Measurements from ENCODE around the gene IGFBP3. TPM values are rescaled to one million over a fixed set of nuclear protein-coding genes. Genes with fewer than 3 reads are reported as not detected.

IGFBP3 gene
- total and polyA plus RNA-seq, 2 donors from 2014 or later = 50.5 to 193 TPM

DNA sequence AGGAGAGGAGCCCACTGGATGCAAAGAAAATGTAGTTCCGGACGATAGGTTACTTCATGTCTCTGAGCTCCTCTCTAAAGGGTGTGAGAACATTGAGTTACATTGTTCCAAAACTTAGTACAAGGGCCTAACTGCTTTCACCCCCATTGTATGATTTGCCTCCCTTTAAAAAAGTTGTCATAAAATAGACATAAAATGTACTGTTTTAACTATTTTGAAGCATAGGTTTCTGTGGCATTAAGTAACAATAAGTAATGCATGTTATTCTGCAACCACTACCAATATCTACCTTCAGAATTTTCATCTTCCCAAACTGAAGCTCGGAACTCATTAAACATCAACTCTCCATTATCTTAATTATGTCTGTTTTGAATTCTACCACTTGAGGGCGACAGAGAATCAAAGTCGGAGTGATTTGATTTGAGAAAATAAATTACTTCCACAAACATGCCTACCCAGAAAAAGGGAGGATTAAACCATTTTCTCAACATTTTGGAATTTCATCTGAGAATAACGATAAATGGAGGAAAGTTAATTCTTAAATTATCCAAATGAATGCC lies 30.1 kb downstream of the IGFBP3 start:
- Histone ChIP-seq H3K9ac (ENCODE audit: low read length in 3 of 3) (no peak overlapping the region), H3K36me3 (ENCODE audit: control insufficient read depth in 2 of 3, insufficient read depth in 3 of 3, low read length in 3 of 3) (no peaks in the 10 kb centered on the region), H3K27ac (ENCODE audit: low read depth in 2 of 2, low read length in 2 of 2) (no peak overlapping the region), H3K9me3 (ENCODE audit: control insufficient read depth in 2 of 3, insufficient read depth in 1 of 3, low read length in 3 of 3) (no peaks in the 10 kb centered on the region), H3K27me3 (ENCODE audit: control insufficient read depth, insufficient read depth, low read length) (peaks cover 13% of the 10 kb centered on the region), H3K4me1 (ENCODE audit: control insufficient read depth in 2 of 3, insufficient read depth in 2 of 3, low read depth in 1 of 3, low read length in 3 of 3) (peaks cover 0 to 8% (median 0%) of the 10 kb centered on the region in 3 donors), H3K4me3 (ENCODE audit: low read length in 3 of 3) (no peak overlapping the region)
- intact Hi-C loops (cut with DNase I) = no loop called here
- FAIRE-seq (peak; percentile 95), DNase-seq (peak in 2 of 5 donors; percentile 65 to 71)
- TF ChIP-seq, protein P1, sequence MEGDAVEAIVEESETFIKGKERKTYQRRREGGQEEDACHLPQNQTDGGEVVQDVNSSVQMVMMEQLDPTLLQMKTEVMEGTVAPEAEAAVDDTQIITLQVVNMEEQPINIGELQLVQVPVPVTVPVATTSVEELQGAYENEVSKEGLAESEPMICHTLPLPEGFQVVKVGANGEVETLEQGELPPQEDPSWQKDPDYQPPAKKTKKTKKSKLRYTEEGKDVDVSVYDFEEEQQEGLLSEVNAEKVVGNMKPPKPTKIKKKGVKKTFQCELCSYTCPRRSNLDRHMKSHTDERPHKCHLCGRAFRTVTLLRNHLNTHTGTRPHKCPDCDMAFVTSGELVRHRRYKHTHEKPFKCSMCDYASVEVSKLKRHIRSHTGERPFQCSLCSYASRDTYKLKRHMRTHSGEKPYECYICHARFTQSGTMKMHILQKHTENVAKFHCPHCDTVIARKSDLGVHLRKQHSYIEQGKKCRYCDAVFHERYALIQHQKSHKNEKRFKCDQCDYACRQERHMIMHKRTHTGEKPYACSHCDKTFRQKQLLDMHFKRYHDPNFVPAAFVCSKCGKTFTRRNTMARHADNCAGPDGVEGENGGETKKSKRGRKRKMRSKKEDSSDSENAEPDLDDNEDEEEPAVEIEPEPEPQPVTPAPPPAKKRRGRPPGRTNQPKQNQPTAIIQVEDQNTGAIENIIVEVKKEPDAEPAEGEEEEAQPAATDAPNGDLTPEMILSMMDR (IDR thresholded peaks at IDR 0.05; ENCODE audit: borderline replicate concordance, extremely low read depth, insufficient read depth) = peak; percentile 60

DNA sequence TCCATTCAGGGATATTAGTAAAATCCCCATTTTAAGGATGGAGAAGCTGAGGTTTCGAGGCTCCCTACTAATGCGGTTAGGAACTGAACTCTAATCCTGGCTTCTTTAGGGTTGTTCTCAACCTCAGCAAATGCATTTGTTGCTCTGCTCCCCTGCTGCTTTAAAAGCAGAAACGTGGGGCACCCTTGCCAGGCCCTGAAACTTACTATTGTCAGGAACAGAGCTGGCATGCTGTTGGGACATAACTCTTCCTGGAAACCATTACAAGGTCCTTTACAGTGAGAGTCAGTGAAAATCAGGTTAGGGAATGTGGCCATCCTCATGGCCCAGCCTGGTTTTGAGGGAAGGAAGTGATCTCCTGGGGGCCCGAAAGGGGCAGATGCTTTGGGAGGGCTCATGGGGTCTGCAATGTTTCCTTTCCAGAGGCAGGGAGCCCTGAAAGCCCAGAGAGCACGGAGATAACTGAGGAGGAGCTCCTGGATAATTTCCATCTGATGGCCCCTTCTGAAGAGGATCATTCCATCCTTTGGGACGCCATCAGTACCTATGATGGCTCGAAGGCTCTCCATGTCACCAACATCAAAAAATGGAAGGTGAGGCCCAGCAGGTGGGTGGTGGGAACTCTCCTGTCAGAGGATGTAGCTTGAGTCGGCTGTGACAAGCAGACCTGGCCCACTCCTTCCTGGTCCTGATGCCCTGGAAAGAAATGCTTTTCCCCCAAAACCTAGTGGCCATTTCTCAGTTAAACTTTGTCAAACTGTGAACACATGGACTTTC lies 30.8 kb downstream of the IGFBP3 start:
- intact Hi-C loops (cut with DNase I) = no loop called here
- FAIRE-seq = no peak
- DNase-seq = no peak
- no peak overlapping the region for H3K9ac ChIP-seq (ENCODE audit: low read length in 3 of 3)
- no peak overlapping the region for H3K4me3 ChIP-seq (ENCODE audit: low read length in 3 of 3)
- H3K27me3 ChIP-seq (ENCODE audit: control insufficient read depth, insufficient read depth, low read length) = peaks cover 13% of the 10 kb centered on the region
- no peaks in the 10 kb centered on the region for H3K36me3 ChIP-seq (ENCODE audit: control insufficient read depth in 2 of 3, insufficient read depth in 3 of 3, low read length in 3 of 3)
- no peak overlapping the region for H3K27ac ChIP-seq (ENCODE audit: low read depth in 2 of 2, low read length in 2 of 2)
- TF ChIP-seq, protein P1 (IDR thresholded peaks at IDR 0.05; ENCODE audit: borderline replicate concordance, extremely low read depth, insufficient read depth) = no peak
- no peaks in the 10 kb centered on the region for H3K9me3 ChIP-seq (ENCODE audit: control insufficient read depth in 2 of 3, insufficient read depth in 1 of 3, low read length in 3 of 3)
- H3K4me1 ChIP-seq (ENCODE audit: control insufficient read depth in 2 of 3, insufficient read depth in 2 of 3, low read depth in 1 of 3, low read length in 3 of 3) = peaks cover 0 to 8% (median 0%) of the 10 kb centered on the region in 3 donors

DNA sequence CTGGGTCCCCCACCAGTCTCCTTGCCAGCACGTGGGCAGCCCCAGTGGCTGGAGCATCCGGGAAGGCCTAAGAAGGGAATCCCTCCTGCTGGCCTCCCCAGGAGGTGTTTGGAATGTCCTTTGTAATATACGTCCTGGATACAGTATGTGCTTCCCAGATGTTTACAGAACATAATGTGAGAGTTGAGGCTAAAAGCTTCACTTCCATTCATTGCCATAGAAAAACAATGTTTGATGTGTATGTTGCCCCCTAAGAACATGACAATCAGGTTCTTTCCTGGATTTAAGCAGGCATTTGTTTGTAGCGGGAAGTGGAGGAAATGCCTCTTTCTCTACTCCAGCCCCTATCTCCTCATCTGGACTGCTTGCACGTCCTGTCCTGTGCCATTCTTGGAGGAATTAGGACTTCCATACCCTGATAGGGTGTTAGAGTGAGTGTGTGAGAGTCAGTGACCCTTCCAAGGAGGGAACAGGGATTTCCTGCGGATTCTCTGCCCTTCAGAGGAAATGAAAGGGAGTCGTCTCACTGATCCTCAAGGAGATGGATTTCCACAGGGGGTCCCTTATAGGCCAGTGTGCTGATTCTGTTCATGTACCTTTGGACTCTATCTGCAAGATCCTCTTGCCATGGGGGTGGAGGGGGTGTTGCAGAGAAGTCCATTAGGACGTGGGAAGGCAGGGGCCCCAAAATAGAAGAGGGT lies 31.6 kb downstream of the IGFBP3 start:
- TF ChIP-seq, protein P1 (IDR thresholded peaks at IDR 0.05; ENCODE audit: borderline replicate concordance, extremely low read depth, insufficient read depth) = no peak
- FAIRE-seq = no peak
- Histone ChIP-seq H3K27ac (ENCODE audit: low read depth in 2 of 2, low read length in 2 of 2) (no peak overlapping the region), H3K9me3 (ENCODE audit: control insufficient read depth in 2 of 3, insufficient read depth in 1 of 3, low read length in 3 of 3) (no peaks in the 10 kb centered on the region), H3K36me3 (ENCODE audit: control insufficient read depth in 2 of 3, insufficient read depth in 3 of 3, low read length in 3 of 3) (no peaks in the 10 kb centered on the region), H3K27me3 (ENCODE audit: control insufficient read depth, insufficient read depth, low read length) (peaks cover 13% of the 10 kb centered on the region), H3K9ac (ENCODE audit: low read length in 3 of 3) (no peak overlapping the region), H3K4me1 (ENCODE audit: control insufficient read depth in 2 of 3, insufficient read depth in 2 of 3, low read depth in 1 of 3, low read length in 3 of 3) (peaks cover 0 to 8% (median 0%) of the 10 kb centered on the region in 3 donors), H3K4me3 (ENCODE audit: low read length in 3 of 3) (no peak overlapping the region)
- intact Hi-C loops (cut with DNase I) = no loop called here
- no peak for DNase-seq
